ENCODE results near the gene HES1.
A peak's percentile ranks its signal among the peaks of the same experiment; 100 is the strongest.
"Not testable (repeated sequence)": the region's sequence is repeated elsewhere in the genome, so short reads cannot be mapped to it uniquely, and the experiment has no call there.

HES1 gene

DNA sequence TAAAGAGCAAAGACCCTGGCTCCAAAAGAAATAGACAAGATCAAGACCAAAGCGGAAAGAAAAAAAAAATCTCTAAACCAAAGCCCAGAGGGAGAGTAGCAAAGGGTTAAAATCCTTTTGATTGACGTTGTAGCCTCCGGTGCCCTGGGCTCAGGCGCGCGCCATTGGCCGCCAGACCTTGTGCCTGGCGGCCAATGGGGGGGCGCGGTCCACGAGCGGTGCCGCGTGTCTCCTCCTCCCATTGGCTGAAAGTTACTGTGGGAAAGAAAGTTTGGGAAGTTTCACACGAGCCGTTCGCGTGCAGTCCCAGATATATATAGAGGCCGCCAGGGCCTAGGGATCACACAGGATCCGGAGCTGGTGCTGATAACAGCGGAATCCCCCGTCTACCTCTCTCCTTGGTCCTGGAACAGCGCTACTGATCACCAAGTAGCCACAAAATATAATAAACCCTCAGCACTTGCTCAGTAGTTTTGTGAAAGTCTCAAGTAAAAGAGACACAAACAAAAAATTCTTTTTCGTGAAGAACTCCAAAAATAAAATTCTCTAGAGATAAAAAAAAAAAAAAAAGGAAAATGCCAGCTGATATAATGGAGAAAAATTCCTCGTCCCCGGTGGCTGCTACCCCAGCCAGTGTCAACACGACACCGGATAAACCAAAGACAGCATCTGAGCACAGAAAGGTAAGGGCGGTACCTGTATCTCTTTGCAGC lies at the start of gene HES1:
Gene HES1 (plus strand): TSS at position 343 of the 713 bp plus-strand sequence. CDS start 233 bp downstream, at position 576.
- peak; percentile 95 for DNase-seq (ENCODE audit: low spot score)

DNA sequence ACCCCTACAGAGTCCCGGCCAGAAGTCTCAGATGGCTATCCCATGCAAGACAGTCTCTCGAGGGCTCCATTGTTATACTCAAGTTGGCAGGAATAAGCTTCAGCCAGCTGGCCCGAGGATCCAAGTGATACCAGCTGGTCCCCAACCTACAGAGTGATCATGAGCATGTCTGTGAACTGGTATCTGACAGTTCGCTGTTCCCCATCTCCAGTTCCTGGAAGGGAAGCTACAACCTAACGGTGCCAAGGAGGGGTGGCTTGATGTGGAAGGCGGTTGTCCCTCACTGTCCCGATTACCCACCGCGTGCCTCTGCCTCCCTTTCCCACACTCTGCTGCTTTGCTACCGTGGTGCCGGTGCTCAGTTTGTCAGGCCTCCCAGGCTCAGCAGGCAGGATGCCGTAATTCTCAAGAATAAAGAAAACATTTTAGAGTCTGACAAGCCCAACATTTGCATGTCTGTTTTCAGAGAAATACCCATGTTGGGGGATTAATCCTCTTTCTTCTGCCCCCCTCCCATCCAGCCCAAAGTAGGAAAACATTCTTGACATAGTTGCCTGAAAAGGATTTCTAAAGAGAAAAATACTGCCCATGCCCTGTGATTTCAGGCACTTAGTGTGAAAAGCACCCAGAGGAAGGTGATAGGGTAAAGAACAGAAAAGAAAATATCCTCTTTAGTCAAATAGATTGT lies 49.4 kb upstream of the HES1 start:
- no peak for DNase-seq (ENCODE audit: low spot score)

DNA sequence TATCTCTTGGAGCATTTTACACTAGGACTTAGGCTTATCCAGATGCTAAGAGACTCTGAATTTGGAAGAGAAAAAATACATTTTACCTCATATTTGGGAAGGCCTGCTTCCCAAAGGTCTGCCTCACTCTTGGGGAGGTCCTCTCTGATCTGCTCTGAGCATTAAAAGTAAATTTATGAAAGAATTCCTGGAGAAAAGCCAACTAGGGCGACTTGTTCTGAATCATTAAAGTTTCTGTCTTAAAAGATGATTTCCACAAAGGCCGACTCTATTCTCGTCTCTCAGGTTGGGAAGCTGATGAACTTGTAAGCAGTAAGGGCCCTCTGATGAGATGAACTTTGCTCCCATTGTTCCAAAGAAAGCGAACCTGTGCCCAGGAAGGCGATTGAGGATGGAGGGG lies 48.7 kb upstream of the HES1 start:
- DNase-seq (ENCODE audit: low spot score) = no peak

DNA sequence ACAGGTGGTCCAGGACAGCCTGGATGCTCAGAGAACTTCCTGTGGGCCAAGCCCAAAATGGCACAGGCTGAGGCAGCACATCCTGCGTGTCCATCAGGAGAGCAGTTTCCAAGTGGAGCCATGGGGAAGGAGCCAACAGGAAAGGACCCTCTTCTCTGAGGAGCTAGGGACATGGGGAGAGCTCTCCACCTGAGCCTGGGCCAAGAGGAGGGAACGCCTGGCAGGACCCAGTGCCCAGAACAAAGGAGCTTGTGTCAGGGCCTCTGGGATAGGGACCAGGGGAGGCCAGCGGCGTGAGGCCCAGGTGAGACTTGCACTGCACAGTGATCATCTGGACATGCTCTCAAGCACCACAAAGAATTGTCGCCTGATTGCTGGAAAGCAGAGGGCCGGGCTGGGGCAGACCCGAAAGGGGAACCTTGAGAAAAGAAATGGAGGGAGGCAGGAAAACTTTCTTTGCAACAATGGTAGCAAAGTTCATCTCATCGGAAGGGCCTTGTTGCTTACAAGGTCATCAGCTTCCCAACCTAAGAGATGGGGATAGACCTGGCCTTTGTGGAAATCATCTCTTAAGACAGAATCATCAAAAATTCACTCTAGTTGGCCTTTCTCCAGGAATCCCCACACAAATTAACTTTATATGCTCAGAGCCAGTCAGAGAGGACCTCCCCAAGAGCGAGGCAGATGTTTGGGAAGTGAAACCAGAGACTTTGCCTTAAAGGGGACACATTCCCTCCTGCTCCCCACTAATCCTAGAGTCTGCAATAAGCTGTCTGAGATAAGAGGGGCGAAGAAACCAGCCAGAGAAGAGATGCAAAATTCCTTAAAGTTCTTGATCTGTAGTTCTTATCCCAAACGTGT lies 47.7 kb upstream of the HES1 start:
- DNase-seq (ENCODE audit: low spot score) = no peak

GRCh38 chr3:194089357-194090177 lies 46.4 kb upstream of the HES1 start:
- DNase-seq (ENCODE audit: low spot score) = peak; percentile 97

GRCh38 chr3:194090178-194090555 lies 45.8 kb upstream of the HES1 start:
- DNase-seq (ENCODE audit: low spot score) = not testable (repeated sequence)

DNA sequence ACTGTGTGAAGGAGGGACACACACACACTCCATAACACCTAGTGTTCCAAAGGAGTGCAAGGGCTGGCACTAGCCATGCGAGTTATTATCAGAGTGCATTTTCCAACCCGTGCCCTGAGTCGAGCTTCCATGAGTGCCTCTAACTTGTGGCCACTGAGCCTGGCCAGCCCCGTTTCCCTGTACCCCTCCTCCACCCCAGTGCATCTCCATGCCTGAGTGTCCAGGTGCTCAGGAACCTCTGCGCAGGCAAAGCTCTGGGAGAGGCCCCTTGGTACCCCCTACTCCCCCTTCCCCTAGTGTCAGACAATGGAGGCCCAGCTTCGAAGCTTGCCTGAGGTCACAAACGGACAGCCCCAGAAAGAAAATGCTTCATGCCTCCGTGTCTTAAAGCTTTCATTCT lies 45.2 kb upstream of the HES1 start:
- no peak for DNase-seq (ENCODE audit: low spot score)

DNA sequence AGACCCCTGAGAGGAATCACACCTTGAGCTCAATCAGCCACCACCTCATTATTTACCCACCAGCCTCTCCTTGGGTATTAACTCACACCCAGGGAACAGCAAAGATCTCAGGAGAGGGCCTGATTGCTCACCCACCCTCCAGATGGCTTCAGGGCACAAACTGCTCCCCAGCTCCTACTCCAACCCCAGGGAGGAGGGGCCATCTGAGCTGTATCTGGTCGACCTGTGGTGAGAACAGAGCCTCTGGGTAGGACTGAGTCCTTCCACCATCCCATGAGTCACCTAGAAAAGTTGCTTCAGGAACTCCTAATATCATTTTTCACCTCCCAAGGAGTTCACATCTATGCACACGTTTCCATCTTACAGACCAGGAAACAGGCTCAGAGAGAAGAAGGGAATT lies 44.8 kb upstream of the HES1 start:
- DNase-seq (ENCODE audit: low spot score) = peak; percentile 16

DNA sequence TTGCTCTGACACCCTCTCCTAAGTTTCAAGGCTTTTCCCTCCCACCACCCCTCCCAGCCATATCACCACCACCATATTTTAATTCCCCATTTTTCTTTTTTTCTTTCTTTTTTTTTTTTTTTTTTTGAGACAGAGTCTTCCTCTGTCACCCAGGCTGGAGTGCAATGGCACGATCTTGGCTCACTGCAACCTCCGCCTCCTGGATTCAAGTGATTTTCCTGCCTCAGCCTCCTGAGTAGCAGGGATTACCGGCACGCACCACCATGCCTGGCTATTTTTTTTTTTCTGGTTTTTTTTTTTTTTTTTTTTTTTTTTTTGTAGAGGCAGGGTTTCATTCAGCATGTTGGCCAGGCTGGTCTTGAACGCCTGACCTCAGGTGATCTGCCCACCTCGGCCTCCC lies 44.1 kb upstream of the HES1 start:
- not testable (repeated sequence) for DNase-seq (ENCODE audit: low spot score)

DNA sequence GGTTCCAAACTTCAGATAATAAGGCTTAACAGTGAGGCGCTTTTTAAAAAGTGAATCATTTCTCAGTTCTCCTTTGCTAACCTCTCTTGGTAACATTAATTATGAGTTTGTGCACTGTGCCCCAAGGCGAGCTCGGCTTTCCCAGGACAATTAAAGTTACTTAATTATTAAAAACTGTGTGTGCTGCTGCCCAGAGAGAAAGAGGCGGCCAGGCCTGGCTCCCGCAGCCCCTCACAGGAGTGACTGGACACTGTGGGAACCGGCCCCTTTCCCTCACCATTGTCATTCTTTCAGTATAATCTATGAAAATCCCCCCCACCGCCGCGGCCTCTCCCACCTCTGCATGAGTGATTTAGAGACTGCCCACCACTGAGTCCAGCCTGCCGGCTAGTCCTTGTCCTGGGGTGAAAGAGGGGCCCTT lies 43.1 kb upstream of the HES1 start:
- DNase-seq (ENCODE audit: low spot score) = no peak

DNA sequence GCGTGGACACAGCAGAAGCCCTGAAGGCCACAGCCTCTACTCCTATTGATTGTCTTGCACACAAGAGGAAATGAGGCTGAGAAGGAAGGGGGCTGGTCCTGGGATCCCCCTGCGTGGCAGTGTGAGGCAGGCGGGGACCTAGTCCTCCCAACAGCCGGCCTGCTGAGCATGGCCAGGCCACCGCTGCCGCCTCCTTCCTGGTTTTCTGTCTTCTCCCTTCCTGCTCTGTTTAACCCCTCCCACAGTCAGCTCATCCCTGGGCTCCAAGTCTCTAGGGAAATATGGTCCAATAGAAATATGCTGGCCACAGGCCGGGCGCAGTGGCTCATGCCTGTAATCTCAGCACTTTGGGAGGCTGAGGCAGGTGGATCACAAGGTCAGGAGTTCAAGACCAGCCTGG lies 42.1 kb upstream of the HES1 start:
- no peak for DNase-seq (ENCODE audit: low spot score)

DNA sequence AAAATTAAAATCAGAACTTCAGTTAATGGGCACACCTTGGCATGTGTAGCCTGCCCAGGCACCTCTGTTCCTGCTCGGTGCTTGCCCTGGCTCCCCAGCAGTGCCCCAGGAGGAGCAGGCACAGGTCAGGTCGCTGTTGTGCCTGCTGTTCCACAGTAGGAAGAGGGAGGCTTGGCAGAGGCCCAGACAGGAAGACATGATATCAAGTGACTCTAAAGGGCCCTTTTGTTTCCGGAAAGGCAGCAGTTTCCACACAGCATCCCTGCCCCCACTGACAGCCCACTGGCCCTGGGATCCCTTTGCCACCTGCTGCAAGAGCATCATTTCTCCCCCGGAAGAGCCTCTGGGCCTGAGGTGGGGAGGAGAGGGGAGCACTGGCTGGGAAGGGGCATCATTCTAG lies 40.5 kb upstream of the HES1 start:
- no peak for DNase-seq (ENCODE audit: low spot score)

- no peak for DNase-seq (ENCODE audit: low spot score)
Observed at GRCh38 chr3:194095902-194096301, 40.0 kb upstream of the HES1 start.

- no peak for DNase-seq (ENCODE audit: low spot score)
Observed at GRCh38 chr3:194097141-194097882, 38.6 kb upstream of the HES1 start.

- DNase-seq (ENCODE audit: low spot score) = no peak
Observed at GRCh38 chr3:194098081-194098842, 37.7 kb upstream of the HES1 start.

- DNase-seq (ENCODE audit: low spot score) = no peak
Observed at GRCh38 chr3:194098843-194099183, 37.1 kb upstream of the HES1 start.

DNA sequence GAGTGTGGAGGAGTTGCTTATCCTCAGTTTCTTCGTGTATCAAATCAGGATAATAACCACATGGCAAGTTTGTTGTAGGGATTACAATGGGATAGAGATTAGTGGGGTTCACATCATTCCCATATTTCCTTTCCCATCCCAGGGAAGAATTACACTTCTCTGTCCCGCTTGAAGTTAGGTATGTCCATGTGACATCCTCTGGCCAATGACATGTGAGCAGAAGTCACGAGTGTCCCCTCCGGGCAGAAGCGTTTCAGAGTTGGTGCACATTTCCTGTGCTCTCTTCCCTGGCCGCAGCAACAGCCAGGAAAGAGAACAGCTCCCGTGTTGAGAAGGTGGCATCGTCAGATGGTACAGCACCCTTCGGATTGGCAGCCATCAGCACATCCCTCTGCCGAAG lies 36.7 kb upstream of the HES1 start:
- no peak for DNase-seq (ENCODE audit: low spot score)

GRCh38 chr3:194100856-194101390 lies 35.0 kb upstream of the HES1 start:
- no peak for DNase-seq (ENCODE audit: low spot score)

DNA sequence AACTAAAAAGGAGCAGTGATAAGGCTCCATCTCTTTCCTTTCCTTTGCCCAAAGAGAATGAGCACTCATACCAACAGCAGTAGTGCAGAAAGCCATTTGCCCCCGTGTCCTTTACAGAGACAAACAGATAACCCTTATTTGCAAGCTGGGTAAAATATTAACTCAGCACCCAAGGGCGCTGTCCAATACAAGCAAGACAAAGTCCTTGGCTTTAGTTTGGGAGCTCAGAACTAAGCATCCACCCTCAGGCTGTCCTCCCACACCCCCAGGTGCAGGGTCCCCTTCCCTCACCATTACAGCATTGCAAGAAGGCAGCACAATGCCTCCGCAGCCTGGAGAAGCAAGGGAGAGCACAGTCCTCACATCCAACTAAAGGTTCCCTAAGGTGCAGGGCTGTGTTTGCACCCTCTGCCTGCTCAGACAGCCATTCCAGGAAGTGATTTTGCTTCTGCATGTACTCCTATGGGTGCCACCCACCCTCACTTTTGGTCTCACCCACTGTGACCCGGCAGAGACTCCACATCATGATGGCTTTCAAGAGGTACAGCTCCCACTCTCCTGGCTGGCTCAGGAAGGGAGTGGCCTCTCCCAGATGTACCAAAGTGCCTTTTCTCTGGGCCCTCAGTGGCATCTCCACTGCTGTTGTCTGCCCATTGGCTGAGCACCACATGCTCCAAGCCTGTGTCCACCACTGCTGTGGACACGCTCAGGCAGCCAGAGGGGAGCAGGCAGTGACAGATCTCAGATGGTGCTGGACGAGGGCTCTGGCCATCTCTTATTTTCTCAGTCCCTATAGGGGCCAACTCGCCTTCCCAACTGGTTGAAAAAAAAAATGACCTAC lies 34.1 kb upstream of the HES1 start:
- no peak for DNase-seq (ENCODE audit: low spot score)
